GM12878 (cell line): ENCODE results near the gene MGAT4B. TPM values are rescaled to one million over a fixed set of nuclear protein-coding genes. Genes with fewer than 3 reads are reported as not detected.

Source experiments
- BCL3 ChIP-seq: IDR thresholded peaks from 2 replicates; pipeline ENCODE4 v1.6.1; 2011; ENCODE audit warnings: borderline replicate concordance, low read depth, mild to moderate bottlenecking, moderate library complexity, low read length; ENCODE audit not compliant: insufficient read depth, poor library complexity, severe bottlenecking
- CREM ChIP-seq: IDR thresholded peaks from 2 replicates; pipeline ENCODE4 v1.6.1; 2014; ENCODE audit warnings: antibody characterized with exemption, low read depth
- CTCF ChIP-seq, 3 experiments: IDR thresholded peaks in 2 of 3; conservative IDR thresholded peaks in 1 of 3; 2 replicates each; pipeline ENCODE4 v1.5.1; 2011; ENCODE audit warnings: low read depth in 3 of 3, low read length in 3 of 3, mild to moderate bottlenecking in 3 of 3, control low read depth in 2 of 3, moderate library complexity in 2 of 3, inconsistent platforms in 1 of 3, mixed read lengths in 1 of 3; ENCODE audit not compliant: control insufficient read depth in 2 of 3, insufficient read depth in 1 of 3; ENCODE audit errors: extremely low read depth in 1 of 3
- CUX1 ChIP-seq: IDR thresholded peaks from 2 replicates; pipeline ENCODE4 v1.6.1; 2012; ENCODE audit warnings: improper control_type of control experiment, low read depth, low read length; ENCODE audit not compliant: insufficient replicate concordance
- EGR1 ChIP-seq, 2 experiments: IDR thresholded peaks; 1 replicate in 1 of 2; 2 replicates in 1 of 2; pipeline ENCODE4 v1.6.1; 2011 to 2012; ENCODE audit warnings: low read depth in 2 of 2, low read length in 2 of 2, borderline replicate concordance in 1 of 2, mild to moderate bottlenecking in 1 of 2, moderate library complexity in 1 of 2
- ESRRA ChIP-seq: IDR thresholded peaks from 2 replicates; pipeline ENCODE4 v1.6.1; 2012; ENCODE audit warnings: mild to moderate bottlenecking, low read length, improper control_type of control experiment
- MXI1 ChIP-seq: fragments of 150-350 bp; IDR thresholded peaks from 2 replicates; pipeline ENCODE4 v1.6.1; 2011; ENCODE audit warnings: low read depth, mild to moderate bottlenecking, inconsistent platforms, low read length, improper control_type of control experiment
- MYC ChIP-seq: IDR thresholded peaks from 2 replicates; pipeline ENCODE4 v1.6.1; 2011; ENCODE audit warnings: mild to moderate bottlenecking, low read length, moderate library complexity, inconsistent platforms; ENCODE audit not compliant: insufficient read depth, insufficient replicate concordance, insufficient read length, severe bottlenecking
- NRF1 ChIP-seq: conservative IDR thresholded peaks from 2 replicates; pipeline ENCODE4 v1.6.1; 2011; ENCODE audit warnings: mild to moderate bottlenecking, low read depth, low read length, improper control_type of control experiment
- RELA ChIP-seq: fragments of 450-650 bp; IDR thresholded peaks from 2 replicates; pipeline ENCODE4 v1.8.0; 2014; ENCODE audit warnings: borderline replicate concordance; ENCODE audit not compliant: partially characterized antibody
- SUZ12 ChIP-seq: fragments of 200-600 bp; sonication (generic); IDR thresholded peaks from one replicate; pipeline ENCODE4 v1.6.1; 2018; ENCODE audit warnings: antibody characterized with exemption, mild to moderate bottlenecking; ENCODE audit not compliant: unreplicated experiment
- TBL1XR1 ChIP-seq: IDR thresholded peaks from 2 replicates; pipeline ENCODE4 v1.6.1; 2012; ENCODE audit warnings: low read depth, low read length, improper control_type of control experiment
- ZBTB11 ChIP-seq: fragments of 450-650 bp; formaldehyde crosslinking; IDR thresholded peaks from 2 replicates; pipeline ENCODE4 v1.5.0; 2022; ENCODE audit warnings: mild to moderate bottlenecking, missing genetic modification characterization
- ZZZ3 ChIP-seq: IDR thresholded peaks from 2 replicates; pipeline ENCODE4 v1.6.1; 2011; ENCODE audit warnings: low read depth; ENCODE audit not compliant: control insufficient read depth, insufficient read length
- polyA plus RNA-seq, 11 experiments: library from polyadenylated mRNA; depleted of rRNA in 4 of 11; unstranded in 6 of 11; stranded (reverse) in 5 of 11; fragments of >200 nt; fragmentation: Nextera tagmentation in 4 of 11; fragmentation: Illumina TruSeq in 1 of 11; extraction: Ambion mirVana in 4 of 11; extraction: Trizol in 1 of 11; gene quantifications; 1 replicate in 1 of 11; 2 replicates in 10 of 11; pipeline versions ENCODE4 v1.2.1 to v1.2.3, GENCODE V29; 2011 to 2016; ENCODE audit warnings: inconsistent platforms in 2 of 11, missing spikeins in 2 of 11, low read depth in 1 of 11
- total RNA-seq, 4 experiments: library from RNA; depleted of rRNA in 3 of 4; stranded (reverse); fragments of >200 nt in 3 of 4; fragmentation: Illumina TruSeq in 1 of 4; extraction: Trizol in 1 of 4; gene quantifications; 2 replicates each; pipeline versions ENCODE4 v1.2.1 to v1.2.3, GENCODE V29; 2013 to 2021

Gene MGAT4B
- total and polyA plus RNA-seq, 10 of the 15 experiments (the other 5 are each of a cell fraction or from before 2014, with no cell fraction given), result 0.60 to 82.5 (median 34.4) TPM; not detected in 1

GRCh38 chr5:179795863-179796833, 10.5 kb downstream of the MGAT4B start (continued):
- TF ChIP-seq ZBTB11 (CRISPR knock-in tag) (no peak), MXI1 (0 out of 2 replicates have a peak, but pooled peaks have one; percentile 23), BCL3 (peak; percentile 55), CREM (no peak), CTCF (IDR thresholded peaks at IDR 0.05 in 2 of 3, conservative IDR thresholded peaks at IDR 0.05 in 1 of 3; ENCODE audit: control insufficient read depth in 2 of 3, extremely low read depth in 1 of 3, insufficient read depth in 1 of 3, low read depth in 3 of 3, low read length in 3 of 3) (peak; percentile 57 to 85 (median 60); a peak in 4 of 6 replicates), ESRRA (no peak), NRF1 (no peak), SUZ12 (no peak), RELA (peak; percentile 77), CUX1 (no peak), EGR1 (IDR thresholded peaks at IDR 0.05; ENCODE audit: borderline replicate concordance in 1 of 2, low read depth in 2 of 2, low read length in 2 of 2) (peak in 1 of 2 experiments; percentile 56; a peak in 1 of 3 replicates), MYC (no peak), ZZZ3 (no peak), TBL1XR1 (no peak)
